HepG2 (cell line): ENCODE data around the gene ATP23. TPM values are rescaled to one million over a fixed set of nuclear protein-coding genes. Genes with fewer than 3 reads are reported as not detected.

Experiments
- ATAD3A ChIP-seq: sonication (generic); formaldehyde crosslinking; IDR thresholded peaks from 2 replicates; pipeline ENCODE4 v1.4.0; 2020; ENCODE audit warnings: missing genetic modification reagents
- CREB3 ChIP-seq: sonication (generic); formaldehyde crosslinking; IDR thresholded peaks from 2 replicates; pipeline ENCODE4 v1.5.0; 2020; ENCODE audit warnings: missing genetic modification reagents
- GPN1 ChIP-seq: sonication (generic); formaldehyde crosslinking; IDR thresholded peaks from 2 replicates; pipeline ENCODE4 v1.5.1; 2020; ENCODE audit warnings: missing genetic modification reagents, borderline replicate concordance
- HNF4G ChIP-seq, 2 experiments: sonication (generic) in 1 of 2; formaldehyde crosslinking in 1 of 2; IDR thresholded peaks; 2 replicates each; pipeline versions ENCODE4 v1.4.0 to v1.6.1; 2011 to 2020; ENCODE audit warnings: borderline replicate concordance in 2 of 2, low read depth in 2 of 2, mild to moderate bottlenecking in 2 of 2, low read length in 1 of 2, missing genetic modification reagents in 1 of 2, moderate library complexity in 1 of 2
- MLLT10 ChIP-seq: sonication (generic); formaldehyde crosslinking; IDR thresholded peaks from 2 replicates; pipeline ENCODE4 v1.4.0; 2020; ENCODE audit warnings: missing genetic modification reagents
- RBM39 ChIP-seq: fragments of 200-400 bp; formaldehyde crosslinking; IDR thresholded peaks from one replicate; pipeline ENCODE4 v1.6.1; 2018; ENCODE audit warnings: antibody characterized with exemption, mild to moderate bottlenecking, low read depth, low read length; ENCODE audit not compliant: poor library complexity, severe bottlenecking
- SETDB1 ChIP-seq: sonication (generic); formaldehyde crosslinking; IDR thresholded peaks from 2 replicates; pipeline ENCODE4 v1.5.1; 2020; ENCODE audit warnings: missing genetic modification reagents, mild to moderate bottlenecking, borderline replicate concordance
- SRSF9 ChIP-seq: fragments of 200-400 bp; formaldehyde crosslinking; IDR thresholded peaks from 2 replicates; pipeline ENCODE4 v1.6.1; 2018; ENCODE audit warnings: borderline replicate concordance, mild to moderate bottlenecking, low read depth, low read length; ENCODE audit not compliant: insufficient read depth, poor library complexity, severe bottlenecking
- THAP9 ChIP-seq: sonication (generic); formaldehyde crosslinking; IDR thresholded peaks from 2 replicates; pipeline ENCODE4; 2020; ENCODE audit warnings: missing genetic modification reagents, mild to moderate bottlenecking, borderline replicate concordance
- ZKSCAN1 ChIP-seq: fragments of 150-350 bp; IDR thresholded peaks from 2 replicates; pipeline ENCODE4 v1.6.1; 2014; ENCODE audit warnings: low read length
- ZNF124 ChIP-seq: sonication (generic); formaldehyde crosslinking; IDR thresholded peaks from 2 replicates; pipeline ENCODE4 v1.4.0; 2020; ENCODE audit warnings: missing genetic modification reagents
- ZNF350 ChIP-seq: sonication (generic); formaldehyde crosslinking; IDR thresholded peaks from 2 replicates; pipeline ENCODE4 v1.4.0; 2020; ENCODE audit warnings: mild to moderate bottlenecking, low read depth, missing genetic modification reagents, borderline replicate concordance
- ZNF546 ChIP-seq: sonication (generic); formaldehyde crosslinking; conservative IDR thresholded peaks from 2 replicates; pipeline ENCODE4 v1.8.1; 2023; ENCODE audit warnings: mild to moderate bottlenecking, missing genetic modification reagents
- ZNF549 ChIP-seq: sonication (generic); formaldehyde crosslinking; IDR thresholded peaks from 2 replicates; pipeline ENCODE4 v1.5.0; 2020; ENCODE audit warnings: missing genetic modification reagents
- ZNF614 ChIP-seq: IDR thresholded peaks from 2 replicates; pipeline ENCODE4 v1.6.1; 2018; ENCODE audit warnings: missing biosample characterization, missing genetic modification reagents, inconsistent platforms, borderline replicate concordance
- ZSCAN22 ChIP-seq: sonication (generic); formaldehyde crosslinking; IDR thresholded peaks from 2 replicates; pipeline ENCODE4 v1.4.0; 2020; ENCODE audit warnings: mild to moderate bottlenecking, missing genetic modification reagents
- polyA plus RNA-seq, 8 experiments: library from polyadenylated mRNA; depleted of rRNA in 3 of 8; stranded (reverse) in 7 of 8; unstranded in 1 of 8; fragments of >200 nt; fragmentation: Illumina TruSeq in 4 of 8; extraction: Trizol in 4 of 8; gene quantifications; 2 replicates each; pipeline versions ENCODE4 v1.2.1 to v1.2.3, GENCODE V29; 2011 to 2016; ENCODE audit warnings: low read depth in 4 of 8, missing spikeins in 1 of 8, mixed read lengths in 1 of 8; ENCODE audit not compliant: insufficient read depth in 1 of 8
- total RNA-seq, 5 experiments: library from RNA; depleted of rRNA; stranded (reverse); fragments of >200 nt; fragmentation: Illumina TruSeq; extraction: Trizol; gene quantifications; 2 replicates each; pipeline ENCODE4 v1.2.3, GENCODE V29; 2016; ENCODE audit warnings: low read depth in 1 of 5
- TF ChIP-seq, protein P1 (sequence below): sonication (generic); formaldehyde crosslinking; IDR thresholded peaks from 2 replicates; pipeline ENCODE4 v1.5.0; 2020; ENCODE audit warnings: missing genetic modification reagents, mild to moderate bottlenecking, borderline replicate concordance
- TF ChIP-seq, protein P2 (sequence below): sonication (generic); formaldehyde crosslinking; IDR thresholded peaks from 2 replicates; pipeline ENCODE4 v1.5.0; 2020; ENCODE audit warnings: missing genetic modification reagents, mild to moderate bottlenecking, borderline replicate concordance
- TF ChIP-seq, protein P3 (sequence below): sonication (generic); formaldehyde crosslinking; IDR thresholded peaks from 2 replicates; pipeline ENCODE4 v1.4.0; 2020; ENCODE audit warnings: missing genetic modification reagents, mild to moderate bottlenecking, borderline replicate concordance

ATP23 gene
- total and polyA plus RNA-seq, 2 of the 13 experiments (the other 11 are each of a cell fraction or from before 2014, with no cell fraction given) = 12.1 to 14.7 TPM

DNA sequence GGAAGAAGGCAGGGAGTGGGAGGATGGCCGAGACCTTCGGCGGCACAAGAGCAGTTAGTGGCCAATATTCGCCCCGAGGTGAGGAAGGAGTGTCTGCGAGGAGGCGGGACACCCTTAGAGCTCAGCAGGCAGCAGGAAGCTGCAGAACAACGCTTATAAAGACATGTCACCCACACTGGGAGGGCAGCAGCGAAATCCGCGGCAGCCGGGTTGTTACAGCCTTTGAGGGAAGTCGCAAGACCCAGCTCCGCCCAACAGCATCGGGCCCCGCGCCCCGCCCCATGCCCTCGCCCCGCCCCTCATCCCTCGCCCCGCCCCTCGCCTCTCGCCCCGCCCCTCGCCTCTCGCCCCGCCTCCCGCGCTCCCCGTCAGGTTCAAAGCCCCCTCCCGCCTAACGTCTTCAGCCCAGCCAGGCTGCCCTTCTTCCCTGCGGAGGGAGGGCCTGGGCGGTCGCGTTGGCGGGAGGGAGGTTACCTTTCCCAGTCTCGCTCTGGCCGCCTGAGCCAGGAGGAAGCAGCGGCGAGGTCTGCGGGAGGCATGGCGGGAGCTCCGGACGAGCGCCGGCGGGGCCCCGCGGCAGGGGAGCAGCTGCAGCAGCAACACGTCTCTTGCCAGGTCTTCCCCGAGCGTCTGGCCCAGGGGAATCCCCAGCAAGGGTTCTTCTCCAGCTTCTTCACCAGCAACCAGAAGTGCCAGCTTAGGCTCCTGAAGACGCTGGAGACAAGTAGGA lies at the start of gene ATP23 (continued):
- TF ChIP-seq THAP9 (CRISPR knock-in tag) (no peak), ATAD3A (no peak), SRSF9 (no peak), ZNF614 (CRISPR knock-in tag) (peak; percentile 93; the same call in 1 of the 2 replicates), ZNF546 (CRISPR knock-in tag) (0 out of 2 replicates have a peak, but pooled peaks have one; percentile 65), RBM39 (no peak), GPN1 (CRISPR knock-in tag) (no peak), ZNF350 (CRISPR knock-in tag) (peak; percentile 61; the same call in 1 of the 2 replicates), CREB3 (CRISPR knock-in tag) (no peak), ZNF549 (CRISPR knock-in tag) (no peak), ZKSCAN1 (no peak), ZSCAN22 (CRISPR knock-in tag) (no peak), MLLT10 (CRISPR knock-in tag) (no peak), ZNF124 (CRISPR knock-in tag) (0 out of 2 replicates have a peak, but pooled peaks have one; percentile 46), HNF4G (IDR thresholded peaks at IDR 0.05; ENCODE audit: borderline replicate concordance, low read depth, low read length) (no peak), HNF4G (CRISPR knock-in tag; IDR thresholded peaks at IDR 0.05; ENCODE audit: borderline replicate concordance, low read depth) (no peak), SETDB1 (no peak)
- TF ChIP-seq, protein P1, sequence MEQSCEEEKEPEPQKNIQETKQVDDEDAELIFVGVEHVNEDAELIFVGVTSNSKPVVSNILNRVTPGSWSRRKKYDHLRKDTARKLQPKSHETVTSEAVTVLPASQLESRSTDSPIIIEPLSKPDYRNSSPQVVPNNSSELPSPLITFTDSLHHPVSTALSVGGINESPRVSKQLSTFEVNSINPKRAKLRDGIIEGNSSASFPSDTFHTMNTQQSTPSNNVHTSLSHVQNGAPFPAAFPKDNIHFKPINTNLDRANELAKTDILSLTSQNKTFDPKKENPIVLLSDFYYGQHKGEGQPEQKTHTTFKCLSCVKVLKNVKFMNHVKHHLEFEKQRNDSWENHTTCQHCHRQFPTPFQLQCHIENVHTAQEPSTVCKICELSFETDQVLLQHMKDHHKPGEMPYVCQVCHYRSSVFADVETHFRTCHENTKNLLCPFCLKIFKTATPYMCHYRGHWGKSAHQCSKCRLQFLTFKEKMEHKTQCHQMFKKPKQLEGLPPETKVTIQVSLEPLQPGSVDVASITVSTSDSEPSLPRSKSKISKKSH (CRISPR knock-in tag) = peak; percentile 27; the same call in 1 of the 2 replicates
- TF ChIP-seq, protein P2, sequence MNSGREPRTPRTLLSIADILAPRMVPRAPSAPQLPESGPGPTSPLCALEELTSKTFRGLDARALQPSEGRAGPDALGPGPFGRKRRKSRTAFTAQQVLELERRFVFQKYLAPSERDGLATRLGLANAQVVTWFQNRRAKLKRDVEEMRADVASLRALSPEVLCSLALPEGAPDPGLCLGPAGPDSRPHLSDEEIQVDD (CRISPR knock-in tag) = no peak
- TF ChIP-seq, protein P3, sequence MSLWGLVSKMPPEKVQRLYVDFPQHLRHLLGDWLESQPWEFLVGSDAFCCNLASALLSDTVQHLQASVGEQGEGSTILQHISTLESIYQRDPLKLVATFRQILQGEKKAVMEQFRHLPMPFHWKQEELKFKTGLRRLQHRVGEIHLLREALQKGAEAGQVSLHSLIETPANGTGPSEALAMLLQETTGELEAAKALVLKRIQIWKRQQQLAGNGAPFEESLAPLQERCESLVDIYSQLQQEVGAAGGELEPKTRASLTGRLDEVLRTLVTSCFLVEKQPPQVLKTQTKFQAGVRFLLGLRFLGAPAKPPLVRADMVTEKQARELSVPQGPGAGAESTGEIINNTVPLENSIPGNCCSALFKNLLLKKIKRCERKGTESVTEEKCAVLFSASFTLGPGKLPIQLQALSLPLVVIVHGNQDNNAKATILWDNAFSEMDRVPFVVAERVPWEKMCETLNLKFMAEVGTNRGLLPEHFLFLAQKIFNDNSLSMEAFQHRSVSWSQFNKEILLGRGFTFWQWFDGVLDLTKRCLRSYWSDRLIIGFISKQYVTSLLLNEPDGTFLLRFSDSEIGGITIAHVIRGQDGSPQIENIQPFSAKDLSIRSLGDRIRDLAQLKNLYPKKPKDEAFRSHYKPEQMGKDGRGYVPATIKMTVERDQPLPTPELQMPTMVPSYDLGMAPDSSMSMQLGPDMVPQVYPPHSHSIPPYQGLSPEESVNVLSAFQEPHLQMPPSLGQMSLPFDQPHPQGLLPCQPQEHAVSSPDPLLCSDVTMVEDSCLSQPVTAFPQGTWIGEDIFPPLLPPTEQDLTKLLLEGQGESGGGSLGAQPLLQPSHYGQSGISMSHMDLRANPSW (CRISPR knock-in tag) = no peak
